IMR-90 (cell line): ENCODE data around the gene NDUFAF2. TPM values are rescaled to one million over a fixed set of nuclear protein-coding genes. Genes with fewer than 3 reads are reported as not detected.

Experiments
- ATAC-seq: fragments of 200-7000 bp; cut with Tn5 transposase; 2 replicates; pipeline ENCODE4 v1.9.1; 2020; ENCODE audit warnings: low read depth, mild to moderate bottlenecking, moderate library complexity
- BruUV-seq: library from RNA; stranded (reverse); fragments of 400-500 nt; replicated peaks from 2 replicates; lab custom pipeline; 2021; lab: Mats Ljungman, UMichigan
- CTCF ChIA-PET: fragments of 300-600 bp; formaldehyde crosslinking; extraction: SDS; loops from one replicate; lab custom pipeline; 2021; ENCODE audit warnings: antibody characterized with exemption; lab: Yijun Ruan, JAX
- POLR2A ChIA-PET: fragments of 300-600 bp; sonication (Branson Sonifier 250); formaldehyde crosslinking; loops from one replicate; lab custom pipeline; 2022; ENCODE audit warnings: antibody characterized with exemption; ENCODE audit not compliant: unreplicated experiment; lab: Charles Lee
- DNase-seq: peaks from one replicate; pipeline ENCODE4 v3.0.0; 2013
- H2AFZ ChIP-seq: replicated peaks from 2 replicates; pipeline ENCODE3; 2013; ENCODE audit warnings: low read length, mild to moderate bottlenecking; ENCODE audit not compliant: poor library complexity
- H2AK5ac ChIP-seq: 2 replicates; pipeline ENCODE4 v1.6.1; 2013; ENCODE audit warnings: low read depth, low read length, inconsistent platforms
- H2AK9ac ChIP-seq: replicated peaks from 2 replicates; pipeline ENCODE3; 2013; ENCODE audit warnings: mild to moderate bottlenecking, low read depth, low read length, moderate library complexity; ENCODE audit not compliant: poor library complexity
- H2BK120ac ChIP-seq: 2 replicates; pipeline ENCODE4 v1.6.1; 2013; ENCODE audit warnings: low read depth, low read length, inconsistent platforms
- H2BK15ac ChIP-seq: 3 replicates; pipeline ENCODE4 v1.6.1; 2013; ENCODE audit warnings: low read depth, low read length, inconsistent platforms
- H2BK20ac ChIP-seq: 2 replicates; pipeline ENCODE4 v1.6.1; 2013; ENCODE audit warnings: low read depth, mild to moderate bottlenecking, inconsistent platforms, low read length, moderate library complexity
- H2BK5ac ChIP-seq: 2 replicates; pipeline ENCODE4 v1.6.1; 2013; ENCODE audit warnings: mild to moderate bottlenecking, low read depth, low read length, inconsistent platforms; ENCODE audit not compliant: poor library complexity, severe bottlenecking
- H3K14ac ChIP-seq: replicated peaks from 2 replicates; pipeline ENCODE4 v1.6.1; 2013; ENCODE audit warnings: low read depth, low read length, inconsistent platforms
- H3K18ac ChIP-seq: 2 replicates; pipeline ENCODE4 v1.6.1; 2013; ENCODE audit warnings: low read depth, low read length, control low read depth
- H3K23ac ChIP-seq: 2 replicates; pipeline ENCODE4 v1.6.1; 2013; ENCODE audit warnings: low read depth, low read length, inconsistent platforms
- H3K27ac ChIP-seq: 2 replicates; pipeline ENCODE4 v1.5.1; 2013; ENCODE audit warnings: mild to moderate bottlenecking, control low read depth, low read length; ENCODE audit not compliant: insufficient read depth
- H3K27me3 ChIP-seq: 2 replicates; pipeline ENCODE4 v1.6.1; 2013; ENCODE audit warnings: low read length; ENCODE audit not compliant: control insufficient read depth, insufficient read depth
- H3K36me3 ChIP-seq: 2 replicates; pipeline ENCODE4 v1.6.1; 2013; ENCODE audit warnings: low read length, mixed read lengths; ENCODE audit not compliant: control insufficient read depth, insufficient read depth
- H3K4ac ChIP-seq: 2 replicates; pipeline ENCODE4 v1.6.1; 2013; ENCODE audit warnings: low read depth, low read length, inconsistent platforms
- H3K4me1 ChIP-seq: 2 replicates; pipeline ENCODE4 v1.6.1; 2013; ENCODE audit warnings: low read length, mixed read lengths; ENCODE audit not compliant: control insufficient read depth, insufficient read depth
- H3K4me2 ChIP-seq: 2 replicates; pipeline ENCODE4 v1.6.1; 2013; ENCODE audit warnings: low read depth, mild to moderate bottlenecking, control low read depth, low read length, moderate library complexity
- H3K4me3 ChIP-seq: 2 replicates; pipeline ENCODE4 v1.5.1; 2013; ENCODE audit warnings: low read depth, mild to moderate bottlenecking, control low read depth, low read length, moderate library complexity; ENCODE audit not compliant: insufficient read depth
- H3K56ac ChIP-seq: 2 replicates; pipeline ENCODE4 v1.6.1; 2013; ENCODE audit warnings: low read length, inconsistent platforms; ENCODE audit not compliant: insufficient read depth; ENCODE audit errors: extremely low read depth
- H3K79me1 ChIP-seq, 2 experiments: 2 replicates each; pipeline ENCODE4 v1.6.1; 2013; ENCODE audit warnings: low read length in 2 of 2, inconsistent platforms in 1 of 2, low read depth in 1 of 2
- H3K9ac ChIP-seq: 2 replicates; pipeline ENCODE4 v1.6.1; 2013; ENCODE audit warnings: low read depth, low read length, control low read depth
- H3K9me1 ChIP-seq: 2 replicates; pipeline ENCODE4 v1.6.1; 2013; ENCODE audit warnings: low read length, inconsistent platforms; ENCODE audit not compliant: insufficient read depth
- H3K9me3 ChIP-seq: 2 replicates; pipeline ENCODE4 v1.6.1; 2013; ENCODE audit warnings: low read length; ENCODE audit not compliant: control insufficient read depth, insufficient read depth
- H4K20me1 ChIP-seq: 2 replicates; pipeline ENCODE4 v1.6.1; 2013; ENCODE audit warnings: low read length, inconsistent platforms; ENCODE audit not compliant: insufficient read depth
- H4K5ac ChIP-seq: 2 replicates; pipeline ENCODE4 v1.6.1; 2013; ENCODE audit warnings: mild to moderate bottlenecking, low read depth, low read length, control low read depth
- H4K8ac ChIP-seq, 2 experiments: 2 replicates each; pipeline ENCODE4 v1.6.1; 2013; ENCODE audit warnings: low read depth in 2 of 2, low read length in 2 of 2, control low read depth in 1 of 2, inconsistent platforms in 1 of 2
- H4K91ac ChIP-seq: 2 replicates; pipeline ENCODE4 v1.6.1; 2013; ENCODE audit warnings: low read depth, low read length, inconsistent platforms; ENCODE audit not compliant: insufficient read depth
- BHLHE40 ChIP-seq: fragments of 150-350 bp; IDR thresholded peaks from 2 replicates; pipeline ENCODE4 v1.6.1; 2016; ENCODE audit warnings: mild to moderate bottlenecking, low read depth, low read length
- CEBPB ChIP-seq: IDR thresholded peaks from 2 replicates; pipeline ENCODE4 v1.6.1; 2012; ENCODE audit warnings: low read depth, low read length, improper control_type of control experiment
- CHD1 ChIP-seq: IDR thresholded peaks from 2 replicates; pipeline ENCODE4 v1.6.1; 2012; ENCODE audit warnings: low read depth, low read length, improper control_type of control experiment
- FOS ChIP-seq: fragments of 150-350 bp; IDR thresholded peaks from 2 replicates; pipeline ENCODE4 v1.6.1; 2016; ENCODE audit warnings: low read depth, low read length
- MAFK ChIP-seq: IDR thresholded peaks from 2 replicates; pipeline ENCODE4 v1.6.1; 2012; ENCODE audit warnings: low read depth, low read length, improper control_type of control experiment
- MAZ ChIP-seq: IDR thresholded peaks from 2 replicates; pipeline ENCODE4 v1.6.1; 2012; ENCODE audit warnings: low read depth, mild to moderate bottlenecking, low read length, improper control_type of control experiment, moderate library complexity, borderline replicate concordance
- MXI1 ChIP-seq: IDR thresholded peaks from 2 replicates; pipeline ENCODE4 v1.6.1; 2012; ENCODE audit warnings: low read depth, mild to moderate bottlenecking, low read length, moderate library complexity, borderline replicate concordance
- NFE2L2 ChIP-seq: fragments of 150-350 bp; IDR thresholded peaks from 2 replicates; pipeline ENCODE4 v1.6.1; 2016; ENCODE audit warnings: low read depth, mild to moderate bottlenecking, low read length
- POLR2A ChIP-seq: IDR thresholded peaks from 2 replicates; pipeline ENCODE4 v1.6.1; 2012; ENCODE audit warnings: mild to moderate bottlenecking, low read depth, low read length
- RAD21 ChIP-seq: IDR thresholded peaks from 2 replicates; pipeline ENCODE4 v1.6.1; 2012; ENCODE audit warnings: low read length, improper control_type of control experiment
- RCOR1 ChIP-seq: IDR thresholded peaks from 2 replicates; pipeline ENCODE4 v1.6.1; 2012; ENCODE audit warnings: mild to moderate bottlenecking, low read length, improper control_type of control experiment; ENCODE audit not compliant: insufficient replicate concordance
- RFX5 ChIP-seq: IDR thresholded peaks from 2 replicates; pipeline ENCODE4 v1.8.0; 2012; ENCODE audit warnings: low read depth, mild to moderate bottlenecking, low read length, moderate library complexity
- SMC3 ChIP-seq: fragments of 150-350 bp; IDR thresholded peaks from 2 replicates; pipeline ENCODE4 v1.6.1; 2016; ENCODE audit warnings: low read depth, mild to moderate bottlenecking, antibody characterized with exemption, low read length, moderate library complexity
- WGBS, 2 experiments: methylation state at CpG; one replicate each; pipeline versions ENCODE4 v1.1.5 to v1.1.7; 2013; ENCODE audit warnings: missing lambda C conversion rate in 2 of 2; ENCODE audit not compliant: insufficient read length in 1 of 2; ENCODE audit errors: extremely low coverage in 2 of 2; 5-methylcytosine and 5-hydroxymethylcytosine counted together
- dilution Hi-C: fragments of 300-500 bp; cut with HindIII; formaldehyde crosslinking; loops from one replicate; pipeline ENCODE4 v1.14.3; 2018; ENCODE audit warnings: low sequenced_read_pairs; ENCODE audit not compliant: unreplicated experiment
- in situ Hi-C: fragments of 300-500 bp; cut with MboI; formaldehyde crosslinking; loops from 3 replicates; pipeline ENCODE4 v1.14.3; 2019; ENCODE audit warnings: low sequenced_read_pairs, inconsistent platforms, mixed read lengths
- intact Hi-C: fragments of 100-400 bp; cut with micrococcal nuclease; formaldehyde crosslinking; loops from 2 replicates; pipeline ENCODE4 v1.10.0; 2022
- polyA plus RNA-seq, 3 experiments: library from polyadenylated mRNA; depleted of rRNA; stranded (reverse); fragments of >200 nt; gene quantifications; 2 replicates each; pipeline ENCODE4 v1.2.3, GENCODE V29; 2012; ENCODE audit warnings: low replicate concordance in 1 of 3
- total RNA-seq: library from RNA; depleted of rRNA; stranded (reverse); fragments of >200 nt; gene quantifications from 2 replicates; pipeline ENCODE4 v1.2.3, GENCODE V29; 2012
- TF ChIP-seq, protein P1 (sequence below): fragments of 150-350 bp; IDR thresholded peaks from 2 replicates; pipeline ENCODE4 v1.6.1; 2017; ENCODE audit warnings: mild to moderate bottlenecking, antibody characterized with exemption, low read length, low read depth
- TF ChIP-seq, protein P2 (sequence below): fragments of 150-350 bp; IDR thresholded peaks from 2 replicates; pipeline ENCODE4 v1.6.1; 2016; ENCODE audit warnings: low read depth, mild to moderate bottlenecking, low read length, moderate library complexity, borderline replicate concordance
- TF ChIP-seq, protein P3 (sequence below): conservative IDR thresholded peaks from 2 replicates; pipeline ENCODE4 v1.5.1; 2012; ENCODE audit warnings: mild to moderate bottlenecking, low read depth, low read length, improper control_type of control experiment

Gene NDUFAF2
- total and polyA plus RNA-seq, 2 of the 4 experiments (the other 2 are of a cell fraction), result 11.8 to 24.7 TPM

DNA sequence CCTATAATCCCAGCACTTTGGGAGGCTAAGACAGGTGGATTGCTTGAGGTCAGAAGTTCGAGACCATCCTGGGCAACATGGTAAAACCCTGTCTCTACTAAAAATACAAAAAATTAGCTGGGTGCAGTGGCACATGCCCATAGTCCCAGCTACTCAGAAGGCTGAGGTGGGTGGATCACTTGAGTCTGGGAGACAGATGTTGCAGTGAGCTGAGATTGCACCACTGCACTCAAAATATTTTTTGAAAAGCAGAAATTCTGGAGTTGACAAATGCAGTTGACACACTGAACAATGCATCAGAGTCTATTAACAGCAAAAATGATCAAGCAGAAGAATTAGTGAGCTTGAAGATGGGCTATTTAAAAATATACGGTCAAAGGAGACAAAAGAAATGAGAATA, 35.5 kb downstream of the NDUFAF2 start:
- H3K79me1 ChIP-seq, result peaks cover 16 to 23% of the 10 kb centered on the region in 2 experiments
- no peak overlapping the region for H4K5ac ChIP-seq
- in situ Hi-C loops, result no loop called here
- ATAC-seq (no peak), DNase-seq (no peak)
- H3K27me3 ChIP-seq, result no peaks in the 10 kb centered on the region
- dilution Hi-C loops, result no loop called here
- no peaks in the 10 kb centered on the region for H3K9me1 ChIP-seq
- H3K9ac ChIP-seq, result no peak overlapping the region
- H2AK5ac ChIP-seq, result no peak overlapping the region
- H3K4me1 ChIP-seq, result no peaks in the 10 kb centered on the region; the same call in 1 of the 2 replicates
- no peak overlapping the region for H2AFZ ChIP-seq
- intact Hi-C loops, result no loop called here
- no peak overlapping the region for H2BK15ac ChIP-seq
- no peaks in the 10 kb centered on the region; the same call in 1 of the 2 replicates for H4K20me1 ChIP-seq
- H4K91ac ChIP-seq, result no peak overlapping the region
- no peak overlapping the region for H3K56ac ChIP-seq
- H3K27ac ChIP-seq, result no peak overlapping the region
- no peak overlapping the region for H2AK9ac ChIP-seq
- H3K9me3 ChIP-seq, result no peaks in the 10 kb centered on the region
- H3K18ac ChIP-seq, result no peak overlapping the region
- BruUV-seq, result no TSS peak
- H2BK20ac ChIP-seq, result no peak overlapping the region
- no CpG with 5 or more reads among the region's 2 CpGs for WGBS, 2 experiments
- TF ChIP-seq, protein P1, sequence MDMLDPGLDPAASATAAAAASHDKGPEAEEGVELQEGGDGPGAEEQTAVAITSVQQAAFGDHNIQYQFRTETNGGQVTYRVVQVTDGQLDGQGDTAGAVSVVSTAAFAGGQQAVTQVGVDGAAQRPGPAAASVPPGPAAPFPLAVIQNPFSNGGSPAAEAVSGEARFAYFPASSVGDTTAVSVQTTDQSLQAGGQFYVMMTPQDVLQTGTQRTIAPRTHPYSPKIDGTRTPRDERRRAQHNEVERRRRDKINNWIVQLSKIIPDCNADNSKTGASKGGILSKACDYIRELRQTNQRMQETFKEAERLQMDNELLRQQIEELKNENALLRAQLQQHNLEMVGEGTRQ, result no peak
- TF ChIP-seq CEBPB (no peak), FOS (no peak), RFX5 (no peak), SMC3 (no peak), RCOR1 (no peak), CHD1 (no peak), NFE2L2 (no peak), BHLHE40 (no peak), RAD21 (no peak), POLR2A (no peak), MAZ (no peak), MXI1 (no peak), MAFK (no peak)
- TF ChIP-seq, protein P2, sequence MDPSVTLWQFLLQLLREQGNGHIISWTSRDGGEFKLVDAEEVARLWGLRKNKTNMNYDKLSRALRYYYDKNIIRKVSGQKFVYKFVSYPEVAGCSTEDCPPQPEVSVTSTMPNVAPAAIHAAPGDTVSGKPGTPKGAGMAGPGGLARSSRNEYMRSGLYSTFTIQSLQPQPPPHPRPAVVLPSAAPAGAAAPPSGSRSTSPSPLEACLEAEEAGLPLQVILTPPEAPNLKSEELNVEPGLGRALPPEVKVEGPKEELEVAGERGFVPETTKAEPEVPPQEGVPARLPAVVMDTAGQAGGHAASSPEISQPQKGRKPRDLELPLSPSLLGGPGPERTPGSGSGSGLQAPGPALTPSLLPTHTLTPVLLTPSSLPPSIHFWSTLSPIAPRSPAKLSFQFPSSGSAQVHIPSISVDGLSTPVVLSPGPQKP, result no peak
- TF ChIP-seq, protein P3, sequence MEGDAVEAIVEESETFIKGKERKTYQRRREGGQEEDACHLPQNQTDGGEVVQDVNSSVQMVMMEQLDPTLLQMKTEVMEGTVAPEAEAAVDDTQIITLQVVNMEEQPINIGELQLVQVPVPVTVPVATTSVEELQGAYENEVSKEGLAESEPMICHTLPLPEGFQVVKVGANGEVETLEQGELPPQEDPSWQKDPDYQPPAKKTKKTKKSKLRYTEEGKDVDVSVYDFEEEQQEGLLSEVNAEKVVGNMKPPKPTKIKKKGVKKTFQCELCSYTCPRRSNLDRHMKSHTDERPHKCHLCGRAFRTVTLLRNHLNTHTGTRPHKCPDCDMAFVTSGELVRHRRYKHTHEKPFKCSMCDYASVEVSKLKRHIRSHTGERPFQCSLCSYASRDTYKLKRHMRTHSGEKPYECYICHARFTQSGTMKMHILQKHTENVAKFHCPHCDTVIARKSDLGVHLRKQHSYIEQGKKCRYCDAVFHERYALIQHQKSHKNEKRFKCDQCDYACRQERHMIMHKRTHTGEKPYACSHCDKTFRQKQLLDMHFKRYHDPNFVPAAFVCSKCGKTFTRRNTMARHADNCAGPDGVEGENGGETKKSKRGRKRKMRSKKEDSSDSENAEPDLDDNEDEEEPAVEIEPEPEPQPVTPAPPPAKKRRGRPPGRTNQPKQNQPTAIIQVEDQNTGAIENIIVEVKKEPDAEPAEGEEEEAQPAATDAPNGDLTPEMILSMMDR, result no peak
- POLR2A ChIA-PET, result no interaction called here
- H3K23ac ChIP-seq, result no peak overlapping the region
- no peaks in the 10 kb centered on the region for H3K36me3 ChIP-seq
- no peak overlapping the region for H3K4me3 ChIP-seq
- H3K4me2 ChIP-seq, result no peak overlapping the region
- no peak overlapping the region for H3K14ac ChIP-seq
- H2BK5ac ChIP-seq, result no peak overlapping the region
- no peak overlapping the region for H4K8ac ChIP-seq
- CTCF ChIA-PET, result no interaction called here
- no peak overlapping the region for H2BK120ac ChIP-seq
- H3K4ac ChIP-seq, result no peak overlapping the region
